NAMALWA (cell line): ENCODE data around the gene ZNF442.
"Not testable (repeated sequence)": the region's sequence is repeated elsewhere in the genome, so short reads cannot be mapped to it uniquely, and the experiment has no call there.

Experiments
- DNase-seq: peaks from one replicate; pipeline ENCODE4 v3.0.0-alpha.2; 2015; ENCODE audit warnings: low spot score

ZNF442 gene

GRCh38 chr19:12365236-12366162 lies at the start of gene ZNF442:
Gene ZNF442, minus strand, starts transcription at chr19:12365683. Its CDS starts 2,052 bp downstream, at chr19:12363631.
- DNase-seq = no peak

GRCh38 chr19:12411893-12412292 lies 46.4 kb upstream of the ZNF442 start:
- DNase-seq = no peak

DNA sequence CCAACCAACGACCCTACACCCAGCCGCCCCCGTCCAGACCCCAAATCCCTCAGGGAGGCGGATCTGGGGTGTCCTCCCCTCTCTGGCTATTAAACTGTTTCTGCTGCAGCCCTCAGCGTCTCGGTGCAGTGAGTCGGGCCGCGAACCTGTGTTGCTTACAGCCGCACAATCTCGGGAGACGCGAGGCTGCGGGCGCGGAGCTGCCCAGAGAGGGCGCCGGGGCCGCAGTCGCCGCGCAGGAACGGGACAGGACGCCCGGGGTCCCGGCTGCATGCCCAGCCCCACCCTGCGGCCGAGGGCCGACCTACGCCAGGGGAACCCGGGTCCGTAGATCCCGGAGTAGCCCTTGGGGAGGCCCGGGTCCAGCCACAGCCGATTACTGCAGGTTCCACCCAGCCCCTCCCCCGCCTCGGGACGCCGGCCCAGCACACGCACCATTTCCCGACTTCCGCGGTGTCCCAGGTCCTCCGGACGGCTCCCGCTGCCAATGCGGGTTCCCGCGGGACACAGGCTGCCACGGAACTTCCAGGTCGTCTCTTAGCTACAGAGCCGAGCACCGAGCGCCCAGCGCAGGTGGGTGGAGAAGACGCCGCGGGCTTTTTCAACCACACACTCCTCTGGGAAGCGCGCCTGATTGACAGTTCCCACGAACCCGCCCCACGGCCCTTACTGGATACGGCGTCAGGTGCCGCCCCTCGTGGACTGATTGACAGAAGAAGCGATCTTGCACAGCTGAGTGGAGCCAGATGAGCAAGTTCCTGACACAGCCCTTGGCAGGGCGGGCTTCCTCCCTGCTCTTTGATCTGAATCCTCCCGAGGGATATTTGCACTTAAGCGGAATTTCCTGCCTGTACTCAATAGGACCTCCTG lies 35.4 kb upstream of the ZNF442 start, which contains the start of gene ZNF799:
ZNF799 (minus strand) TSS at position 639 of the 870 bp plus-strand sequence; CDS start at position 438, 201 bp downstream.
- peak; percentile 94 for DNase-seq

GRCh38 chr19:12399901-12400632 lies 34.6 kb upstream of the ZNF442 start:
- peak; percentile 17 for DNase-seq

GRCh38 chr19:12391148-12391547 lies 25.7 kb upstream of the ZNF442 start:
- DNase-seq = not testable (repeated sequence)

GRCh38 chr19:12386365-12386764 lies 20.9 kb upstream of the ZNF442 start:
- not testable (repeated sequence) for DNase-seq

- no peak for DNase-seq
Measured at GRCh38 chr19:12380444-12380737, 14.9 kb upstream of the ZNF442 start.

GRCh38 chr19:12379732-12380443 lies 14.4 kb upstream of the ZNF442 start:
- no peak for DNase-seq

GRCh38 chr19:12374026-12374425 lies 8.5 kb upstream of the ZNF442 start:
- DNase-seq = no peak

- no peak for DNase-seq
Measured at GRCh38 chr19:12364391-12365235, 870 bp downstream of the ZNF442 start.

DNA sequence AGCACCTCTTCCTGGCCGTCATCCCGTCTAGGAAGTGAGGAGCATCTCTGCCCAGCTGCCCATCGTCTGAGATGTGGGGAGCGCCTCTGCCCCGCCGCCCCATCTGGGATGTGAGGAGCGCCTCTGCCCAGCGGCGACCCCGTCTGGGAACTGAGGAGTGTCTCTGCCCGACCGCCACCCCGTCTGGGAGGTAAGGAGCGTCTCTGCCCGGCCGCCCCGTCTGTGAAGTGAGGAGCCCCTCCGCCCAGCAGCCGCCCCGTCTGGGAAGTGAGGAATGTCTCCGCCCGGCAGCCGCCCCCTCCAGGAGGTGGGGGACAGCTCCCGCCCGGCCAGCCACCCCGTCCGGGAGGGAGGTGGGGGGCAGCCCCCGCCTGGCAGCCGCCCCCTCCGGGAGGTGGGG lies 3.2 kb downstream of the ZNF442 start:
- DNase-seq = not testable (repeated sequence)

- DNase-seq = no peak
Measured at GRCh38 chr19:12353375-12353774, 12.1 kb downstream of the ZNF442 start.

- DNase-seq = no peak
Measured at GRCh38 chr19:12350890-12351197, 14.6 kb downstream of the ZNF442 start.

DNA sequence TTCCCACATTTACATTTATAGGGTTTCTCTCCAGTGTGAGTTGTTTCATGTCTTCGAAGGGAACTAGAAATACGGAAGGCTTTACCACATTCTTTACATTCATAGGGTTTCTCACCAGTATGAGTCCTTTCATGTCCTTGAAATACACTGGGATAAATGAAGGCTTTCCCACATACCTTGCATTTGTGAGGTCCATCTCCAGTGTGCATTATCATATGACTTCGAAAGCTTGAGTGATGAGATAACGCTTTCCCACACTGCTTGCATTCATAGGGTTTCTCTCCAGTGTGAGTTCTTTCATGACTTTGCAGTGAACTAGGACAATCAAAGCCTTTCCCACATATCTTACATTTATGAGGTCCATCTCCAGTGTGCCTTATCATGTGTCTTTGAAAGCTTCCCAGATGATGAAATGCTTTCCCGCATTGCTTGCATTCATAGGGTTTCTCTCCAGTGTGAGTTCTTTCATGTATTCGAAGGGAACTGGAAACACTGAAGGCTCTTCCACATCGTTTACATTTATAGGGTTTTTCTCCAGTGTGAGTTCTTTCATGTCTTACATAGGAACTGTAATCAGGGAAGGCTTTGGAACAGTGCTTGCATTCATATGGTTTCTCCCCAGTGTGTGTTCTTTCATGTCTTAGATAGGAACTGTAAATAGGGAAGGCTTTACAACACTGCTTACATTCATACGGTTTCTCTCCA lies 15.1 kb downstream of the ZNF442 start:
- DNase-seq = no peak

DNA sequence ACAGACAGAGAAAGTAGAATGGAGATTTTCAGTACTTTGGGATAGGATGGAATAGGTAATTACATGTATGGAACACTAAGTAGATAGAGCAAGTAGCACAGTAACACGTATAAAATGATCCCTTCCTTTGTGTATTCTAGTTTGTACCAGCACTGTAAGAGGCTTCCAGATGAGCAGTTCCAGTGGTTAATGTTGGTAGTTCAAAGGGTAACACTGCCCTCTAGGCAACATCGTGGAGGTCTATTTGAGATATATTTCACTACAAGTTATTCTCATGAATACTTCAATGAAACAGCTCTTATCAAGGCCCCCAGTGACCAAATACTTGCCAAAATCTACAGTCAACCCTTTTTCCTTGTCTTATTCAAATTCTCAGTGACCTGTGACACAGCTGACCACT lies 18.6 kb downstream of the ZNF442 start:
- DNase-seq = peak; percentile 60

DNA sequence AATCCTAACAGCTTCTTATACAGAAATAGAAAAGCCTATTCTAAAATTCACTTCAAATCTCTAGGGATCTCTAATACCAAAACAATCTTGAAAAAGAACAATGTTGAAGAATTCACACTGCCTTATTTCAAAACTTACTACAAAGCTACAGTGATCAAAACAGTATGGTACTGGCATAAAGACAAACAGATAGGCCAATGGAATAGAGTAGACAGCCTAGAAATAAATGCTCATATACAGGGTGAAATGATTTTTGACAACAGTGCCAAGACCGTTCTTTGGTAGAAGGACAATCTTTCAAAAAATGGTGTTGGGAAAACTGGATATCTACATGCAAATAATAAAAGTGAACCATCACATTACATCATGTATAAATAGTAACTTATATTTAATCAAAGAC lies 20.3 kb downstream of the ZNF442 start:
- no peak for DNase-seq

DNA sequence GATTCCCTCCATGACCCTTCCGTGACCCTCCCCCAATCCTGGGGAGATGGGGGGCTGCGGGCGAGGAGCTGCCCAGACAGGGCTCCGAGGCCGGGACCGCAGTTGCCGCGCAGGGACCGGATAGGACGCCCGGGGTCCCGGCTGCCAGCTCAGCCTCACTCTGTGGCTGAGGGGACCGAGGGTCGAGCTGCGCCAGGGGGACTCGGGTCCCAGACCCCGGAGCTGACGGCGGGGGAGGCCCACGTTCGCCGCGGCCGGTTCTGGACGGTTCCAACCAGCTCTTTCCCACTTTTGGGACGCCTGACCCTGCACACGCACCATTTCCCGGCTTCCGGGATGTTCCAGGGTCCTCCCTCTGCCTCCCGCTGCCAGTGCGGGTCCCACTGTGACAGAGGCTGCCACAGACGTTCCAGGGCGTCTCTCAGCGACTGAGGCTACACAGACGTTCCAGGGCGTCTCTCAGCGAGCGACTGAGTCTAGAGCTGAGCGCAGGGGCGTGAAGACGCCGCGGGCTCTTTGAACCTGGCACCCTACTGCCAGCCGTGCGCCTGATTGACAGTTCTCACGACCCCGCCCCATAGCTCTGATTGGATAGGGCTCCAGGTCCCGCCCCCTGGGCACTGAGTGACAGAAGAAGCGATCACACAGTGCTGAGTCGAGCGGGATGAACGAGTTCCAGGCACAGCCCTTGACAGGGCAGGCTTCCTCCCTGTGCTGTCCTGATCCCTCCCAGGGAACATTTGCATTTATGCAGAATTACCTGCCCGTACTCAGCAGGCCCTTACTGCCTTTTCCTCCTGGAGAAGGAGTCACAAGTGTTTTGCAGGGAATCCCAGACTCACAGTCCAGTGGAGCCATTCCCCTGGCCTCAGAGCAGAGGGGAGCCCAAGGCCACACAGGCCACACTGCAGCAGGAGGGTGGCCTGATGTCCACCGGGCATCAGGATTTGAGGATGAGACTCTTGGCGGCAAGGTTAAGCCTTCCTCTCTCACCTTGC lies 32.0 kb downstream of the ZNF442 start, which contains the start of gene ZNF563:
ZNF563 (minus strand) TSS at position 472 of the 998 bp plus-strand sequence; CDS start at position 321, 151 bp downstream.
- peak; percentile 97 for DNase-seq

GRCh38 chr19:12331211-12331941 lies 34.1 kb downstream of the ZNF442 start:
- DNase-seq = no peak
